K562 (cell line): Measurements from ENCODE around the gene LYAR. TPM values are rescaled to one million over a fixed set of nuclear protein-coding genes. Genes with fewer than 3 reads are reported as not detected.

ENCODE experiments used
- ATF7 ChIP-seq: fragments of 450-650 bp; IDR thresholded peaks from 2 replicates; pipeline ENCODE4 v1.7.1; 2014; ENCODE audit warnings: mild to moderate bottlenecking, moderate library complexity
- BACH1 ChIP-seq: fragments of 200-800 bp; sonication (Bioruptor generic); IDR thresholded peaks from 2 replicates; pipeline ENCODE4 v1.6.1; 2016; ENCODE audit warnings: missing genetic modification characterization, missing compliant biosample characterization
- BRD4 ChIP-seq: fragments of 200-600 bp; sonication (generic); IDR thresholded peaks from 2 replicates; pipeline ENCODE4 v1.6.1; 2017; ENCODE audit warnings: inconsistent platforms
- COPS2 ChIP-seq: fragments of 450-650 bp; conservative IDR thresholded peaks from 2 replicates; pipeline ENCODE4 v1.6.1; 2016; ENCODE audit warnings: mild to moderate bottlenecking, moderate library complexity
- CREB1 ChIP-seq, 2 experiments: sonication (generic) in 1 of 2; formaldehyde crosslinking in 1 of 2; IDR thresholded peaks; 2 replicates each; pipeline versions ENCODE4 v1.6.1 to v1.8.0; 2012 to 2022; ENCODE audit warnings: inconsistent platforms in 1 of 2, mild to moderate bottlenecking in 1 of 2, missing genetic modification reagents in 1 of 2, moderate library complexity in 1 of 2
- DPF2 ChIP-seq: fragments of 450-650 bp; IDR thresholded peaks from 2 replicates; pipeline ENCODE4 v1.6.1; 2016
- FOXA3 ChIP-seq, 2 experiments: fragments of 450-650 bp in 1 of 2; sonication (generic) in 1 of 2; formaldehyde crosslinking; IDR thresholded peaks in 1 of 2; conservative IDR thresholded peaks in 1 of 2; 2 replicates each; pipeline versions ENCODE4 v1.4.0 to v1.8.0; 2020 to 2022; ENCODE audit warnings: mild to moderate bottlenecking in 2 of 2, missing genetic modification reagents in 1 of 2
- HMG20A ChIP-seq: fragments of 450-650 bp; formaldehyde crosslinking; conservative IDR thresholded peaks from 2 replicates; pipeline ENCODE4 v1.4.0; 2020; ENCODE audit warnings: mild to moderate bottlenecking, mixed read lengths
- JUND ChIP-seq, 2 experiments: IDR thresholded peaks; 2 replicates in 1 of 2; 3 replicates in 1 of 2; pipeline ENCODE4 v1.6.1; 2011; ENCODE audit warnings: borderline replicate concordance in 2 of 2, low read depth in 2 of 2, low read length in 2 of 2, improper control_type of control experiment in 1 of 2, missing biosample characterization in 1 of 2, missing genetic modification characterization in 1 of 2, missing genetic modification reagents in 1 of 2
- MBD1 ChIP-seq: fragments of 250-450 bp; sonication (Bioruptor Pico); IDR thresholded peaks from 2 replicates; pipeline ENCODE4 v1.8.0; 2022; ENCODE audit warnings: inconsistent platforms
- PCBP2 ChIP-seq: fragments of 200-400 bp; formaldehyde crosslinking; IDR thresholded peaks from 2 replicates; pipeline ENCODE4 v1.6.1; 2018; ENCODE audit warnings: low read length, low read depth, mild to moderate bottlenecking, moderate library complexity; ENCODE audit not compliant: poor library complexity, severe bottlenecking
- PTRF ChIP-seq: fragments of 450-650 bp; IDR thresholded peaks from 2 replicates; pipeline ENCODE4 v1.6.1; 2016; ENCODE audit warnings: mild to moderate bottlenecking, missing genetic modification characterization, missing compliant biosample characterization
- PYGO2 ChIP-seq: fragments of 450-650 bp; IDR thresholded peaks from 2 replicates; pipeline ENCODE4 v1.6.1; 2016; ENCODE audit warnings: mild to moderate bottlenecking, missing genetic modification characterization, moderate library complexity, missing compliant biosample characterization
- TBL1XR1 ChIP-seq, 2 experiments: IDR thresholded peaks; 2 replicates each; pipeline ENCODE4 v1.6.1; 2012; ENCODE audit warnings: improper control_type of control experiment in 2 of 2, low read length in 2 of 2, mild to moderate bottlenecking in 1 of 2
- TCF7L2 ChIP-seq: fragments of 150-350 bp; IDR thresholded peaks from 2 replicates; pipeline ENCODE4 v1.6.1; 2016; ENCODE audit warnings: low read depth, mild to moderate bottlenecking, low read length, moderate library complexity
- TEAD2 ChIP-seq: fragments of 450-650 bp; IDR thresholded peaks from 2 replicates; pipeline ENCODE4 v1.6.1; 2016; ENCODE audit warnings: missing genetic modification characterization, control low read depth, missing compliant biosample characterization
- U2AF2 ChIP-seq: fragments of 200-400 bp; formaldehyde crosslinking; optimal IDR thresholded peaks from 2 replicates; pipeline ENCODE3; 2017; ENCODE audit warnings: low read depth, mild to moderate bottlenecking, low read length
- ZFP36 ChIP-seq: fragments of 150-350 bp; IDR thresholded peaks from 2 replicates; pipeline ENCODE4 v1.6.1; 2018; ENCODE audit warnings: low read length, low read depth; ENCODE audit not compliant: partially characterized antibody
- ZNF134 ChIP-seq: fragments of 250-450 bp; sonication (Bioruptor Pico); conservative IDR thresholded peaks from 2 replicates; pipeline ENCODE4 v1.4.0; 2020
- ZNF445 ChIP-seq: fragments of 250-450 bp; sonication (Bioruptor Pico); IDR thresholded peaks from 2 replicates; pipeline ENCODE4 v1.4.0; 2020; ENCODE audit warnings: low read depth, mild to moderate bottlenecking, moderate library complexity
- ZNF561 ChIP-seq: fragments of 450-650 bp; formaldehyde crosslinking; conservative IDR thresholded peaks from 2 replicates; pipeline ENCODE4 v1.4.0; 2020; ENCODE audit warnings: mild to moderate bottlenecking, moderate library complexity
- polyA plus RNA-seq, 8 experiments: library from polyadenylated mRNA; depleted of rRNA in 4 of 8; stranded (reverse) in 5 of 8; unstranded in 3 of 8; fragments of >200 nt; fragmentation: Nextera tagmentation in 2 of 8; fragmentation: Illumina TruSeq in 1 of 8; extraction: Ambion mirVana in 2 of 8; extraction: Trizol in 1 of 8; gene quantifications; 2 replicates each; pipeline versions ENCODE4 v1.2.1 to v1.2.3, GENCODE V29; 2011 to 2014; ENCODE audit warnings: inconsistent platforms in 1 of 8, missing spikeins in 1 of 8
- total RNA-seq, 7 experiments: library from RNA; depleted of rRNA in 6 of 7; stranded (reverse); fragments of >200 nt in 6 of 7; fragmentation: Illumina TruSeq in 2 of 7; extraction: Trizol in 2 of 7; gene quantifications; 2 replicates each; pipeline versions ENCODE4 v1.2.1 to v1.2.3, GENCODE V29; 2011 to 2021; ENCODE audit warnings: low replicate concordance in 1 of 7
- TF ChIP-seq, protein P1 (sequence below): fragments of 250-450 bp; sonication (Bioruptor Pico); IDR thresholded peaks from 2 replicates; pipeline ENCODE4 v1.4.0; 2020; ENCODE audit warnings: mild to moderate bottlenecking, moderate library complexity
- TF ChIP-seq, protein P2 (sequence below): fragments of 250-450 bp; sonication (Bioruptor Pico); IDR thresholded peaks from 2 replicates; pipeline ENCODE4 v1.8.0; 2021; ENCODE audit warnings: moderate library complexity, mild to moderate bottlenecking, inconsistent platforms

Gene LYAR
- total and polyA plus RNA-seq, 9 of the 15 experiments (the other 6 are each of a cell fraction or from before 2014, with no cell fraction given), result 28.3 to 172 (median 127) TPM

DNA sequence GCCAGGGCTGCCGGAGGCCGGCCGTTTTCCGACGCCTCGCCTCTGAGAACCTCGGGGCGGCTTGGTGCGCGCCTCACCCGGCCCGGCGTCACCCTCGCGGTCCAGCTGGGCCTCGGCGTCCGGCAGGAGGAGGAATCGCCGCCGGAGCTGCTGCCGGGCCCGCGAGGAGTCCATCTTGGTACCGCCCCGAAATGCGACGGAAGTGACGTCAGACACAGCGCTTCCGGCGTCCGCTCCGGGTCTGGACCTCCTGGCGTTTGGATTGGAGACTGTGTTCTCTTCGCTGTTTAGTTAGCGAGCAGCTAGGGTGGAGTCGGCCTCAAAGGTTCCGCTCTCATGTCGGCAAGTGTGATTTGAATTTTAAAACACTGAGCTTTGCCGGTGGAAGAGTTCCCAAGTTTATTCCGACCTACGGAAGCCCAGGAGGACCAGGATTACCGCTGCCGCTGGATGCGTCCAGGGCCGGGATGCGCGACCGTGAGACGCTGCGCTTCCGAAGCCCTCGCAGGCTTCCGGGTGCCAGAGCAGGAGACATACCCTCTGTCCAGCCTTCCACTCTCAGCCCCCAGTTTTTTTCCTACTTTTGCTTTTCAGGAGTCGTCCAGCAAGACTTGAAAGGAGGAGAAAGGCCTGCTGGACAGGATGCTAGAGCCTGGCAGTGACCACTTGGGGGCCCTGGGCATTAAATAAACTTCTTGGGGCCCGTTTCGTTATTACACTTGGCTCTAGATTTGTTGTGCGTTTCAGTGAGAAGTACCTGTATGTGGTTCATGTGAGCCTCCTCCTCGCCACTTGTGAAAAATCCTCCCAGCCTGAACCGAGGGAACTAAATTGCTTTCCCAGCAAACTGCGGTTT, 41.7 kb downstream of the LYAR start, which contains the start of gene TMEM128 (continued):
- TF ChIP-seq, protein P1, sequence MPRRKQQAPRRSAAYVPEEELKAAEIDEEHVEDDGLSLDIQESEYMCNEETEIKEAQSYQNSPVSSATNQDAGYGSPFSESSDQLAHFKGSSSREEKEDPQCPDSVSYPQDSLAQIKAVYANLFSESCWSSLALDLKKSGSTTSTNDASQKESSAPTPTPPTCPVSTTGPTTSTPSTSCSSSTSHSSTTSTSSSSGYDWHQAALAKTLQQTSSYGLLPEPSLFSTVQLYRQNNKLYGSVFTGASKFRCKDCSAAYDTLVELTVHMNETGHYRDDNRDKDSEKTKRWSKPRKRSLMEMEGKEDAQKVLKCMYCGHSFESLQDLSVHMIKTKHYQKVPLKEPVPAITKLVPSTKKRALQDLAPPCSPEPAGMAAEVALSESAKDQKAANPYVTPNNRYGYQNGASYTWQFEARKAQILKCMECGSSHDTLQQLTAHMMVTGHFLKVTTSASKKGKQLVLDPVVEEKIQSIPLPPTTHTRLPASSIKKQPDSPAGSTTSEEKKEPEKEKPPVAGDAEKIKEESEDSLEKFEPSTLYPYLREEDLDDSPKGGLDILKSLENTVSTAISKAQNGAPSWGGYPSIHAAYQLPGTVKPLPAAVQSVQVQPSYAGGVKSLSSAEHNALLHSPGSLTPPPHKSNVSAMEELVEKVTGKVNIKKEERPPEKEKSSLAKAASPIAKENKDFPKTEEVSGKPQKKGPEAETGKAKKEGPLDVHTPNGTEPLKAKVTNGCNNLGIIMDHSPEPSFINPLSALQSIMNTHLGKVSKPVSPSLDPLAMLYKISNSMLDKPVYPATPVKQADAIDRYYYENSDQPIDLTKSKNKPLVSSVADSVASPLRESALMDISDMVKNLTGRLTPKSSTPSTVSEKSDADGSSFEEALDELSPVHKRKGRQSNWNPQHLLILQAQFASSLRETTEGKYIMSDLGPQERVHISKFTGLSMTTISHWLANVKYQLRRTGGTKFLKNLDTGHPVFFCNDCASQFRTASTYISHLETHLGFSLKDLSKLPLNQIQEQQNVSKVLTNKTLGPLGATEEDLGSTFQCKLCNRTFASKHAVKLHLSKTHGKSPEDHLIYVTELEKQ (CRISPR knock-in tag), result no peak
- TF ChIP-seq, protein P2, sequence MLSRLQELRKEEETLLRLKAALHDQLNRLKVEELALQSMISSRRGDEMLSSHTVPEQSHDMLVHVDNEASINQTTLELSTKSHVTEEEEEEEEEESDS (CRISPR knock-in tag), result no peak
- no peak for TF ChIP-seq PTRF (tag)
- TF ChIP-seq PYGO2, result no peak
- no peak for TF ChIP-seq MBD1 (CRISPR knock-in tag)
- TF ChIP-seq ZFP36, result no peak
- TF ChIP-seq BRD4, result 0 out of 2 replicates have a peak, but pooled peaks have one; percentile 58
- TF ChIP-seq DPF2, result no peak
- no peak for TF ChIP-seq ZNF134
- no peak for TF ChIP-seq U2AF2
- peak; percentile 93 for TF ChIP-seq CREB1 (IDR thresholded peaks at IDR 0.05)
- TF ChIP-seq CREB1 (CRISPR knock-in tag; IDR thresholded peaks at IDR 0.05), result peak; percentile 96
- peak; percentile 97 for TF ChIP-seq JUND (IDR thresholded peaks at IDR 0.05; ENCODE audit: borderline replicate concordance, low read depth, low read length)
- peak; percentile 97 for TF ChIP-seq JUND (tag; IDR thresholded peaks at IDR 0.05; ENCODE audit: borderline replicate concordance, low read depth, low read length)
- TF ChIP-seq PCBP2, result no peak
- no peak for TF ChIP-seq BACH1 (tag)
- TF ChIP-seq ATF7, result peak; percentile 98
- TF ChIP-seq TBL1XR1 (IDR thresholded peaks at IDR 0.05; ENCODE audit: low read length in 2 of 2), result peak in 1 of 2 experiments; percentile 79; a peak in 2 of 4 replicates
- TF ChIP-seq ZNF445 (CRISPR knock-in tag), result no peak
- TF ChIP-seq HMG20A (CRISPR knock-in tag), result no peak
- TF ChIP-seq TCF7L2, result no peak
- no peak for TF ChIP-seq TEAD2 (tag)
- no peak for TF ChIP-seq COPS2
- TF ChIP-seq ZNF561 (CRISPR knock-in tag), result no peak
- no peak for TF ChIP-seq FOXA3 (CRISPR knock-in tag; conservative IDR thresholded peaks at IDR 0.05 in 1 of 2, IDR thresholded peaks at IDR 0.05 in 1 of 2)
